RWPE1 (cell line): ENCODE data around the gene FGF14.

Experiments
- CTCF ChIA-PET: fragments of 350-600 bp; sonication (Branson Sonifier 250); formaldehyde crosslinking; extraction: SDS; loops from one replicate; lab custom pipeline; 2021; lab: Yijun Ruan, JAX
- POLR2A ChIA-PET: fragments of 400-600 bp; formaldehyde crosslinking; extraction: SDS; loops from one replicate; lab custom pipeline; 2020; ENCODE audit warnings: antibody characterized with exemption; ENCODE audit not compliant: low non-redundant PET; lab: Yijun Ruan, JAX
- DNase-seq: peaks from one replicate; pipeline ENCODE4 v3.0.0; 2012; ENCODE audit warnings: low spot score
- H3K27ac ChIP-seq: fragments of 450-650 bp; 2 replicates; pipeline ENCODE4 v1.5.1; 2017
- CTCF ChIP-seq: fragments of 450-650 bp; conservative IDR thresholded peaks from 2 replicates; pipeline ENCODE4 v1.5.1; 2017; ENCODE audit warnings: low read depth, mild to moderate bottlenecking

The FGF14 gene

GRCh38 chr13:101911752-101912151 lies 490.1 kb downstream of the FGF14 start:
- no peak for DNase-seq
- CTCF ChIA-PET, result no interaction called here
- TF ChIP-seq CTCF, result no peak
- H3K27ac ChIP-seq, result no peak overlapping the region
- POLR2A ChIA-PET, result no interaction called here

GRCh38 chr13:101903890-101904289 lies 498.0 kb downstream of the FGF14 start:
- TF ChIP-seq CTCF, result no peak
- CTCF ChIA-PET, result interaction anchor here (0.6 kb wide), 1 partner anchor 10 kb away, joined by 3 read pairs; no protein-coding TSS in a partner anchor
- POLR2A ChIA-PET, result no interaction called here
- no peak for DNase-seq
- no peak overlapping the region for H3K27ac ChIP-seq

GRCh38 chr13:101898676-101899075 lies 503.2 kb downstream of the FGF14 start:
- no peak for TF ChIP-seq CTCF
- DNase-seq, result no peak
- ChIA-PET POLR2A (interaction anchor here (0.6 kb wide), 1 partner anchor 114 kb away, joined by 3 read pairs; no protein-coding TSS in a partner anchor), CTCF (no interaction called here)
- H3K27ac ChIP-seq, result no peak overlapping the region

GRCh38 chr13:101896541-101896940 lies 505.3 kb downstream of the FGF14 start:
- DNase-seq, result no peak
- CTCF ChIA-PET, result no interaction called here
- POLR2A ChIA-PET, result no interaction called here
- H3K27ac ChIP-seq, result no peak overlapping the region
- no peak for TF ChIP-seq CTCF

- H3K27ac ChIP-seq, result no peak overlapping the region
- ChIA-PET CTCF (no interaction called here), POLR2A (no interaction called here)
- DNase-seq, result no peak
- TF ChIP-seq CTCF, result no peak
Measured at GRCh38 chr13:101893021-101893420, 508.8 kb downstream of the FGF14 start.

- ChIA-PET POLR2A (no interaction called here), CTCF (no interaction called here)
- H3K27ac ChIP-seq, result no peak overlapping the region
- no peak for DNase-seq
- no peak for TF ChIP-seq CTCF
Measured at GRCh38 chr13:101892296-101892695, 509.6 kb downstream of the FGF14 start.
